ENCODE data around the gene MACROD2. TPM values are rescaled to one million over a fixed set of nuclear protein-coding genes. Genes with fewer than 3 reads are reported as not detected.

Gene MACROD2
- polyA plus RNA-seq, 1 donor from 2014 or later = 23.2 TPM

GRCh38 chr20:14431568-14431967, 436.3 kb downstream of the MACROD2 start:
- no peaks in the 10 kb centered on the region for H3K9me3 ChIP-seq (ENCODE audit: low read length)
- no peak overlapping the region for H3K27ac ChIP-seq (ENCODE audit: low read length)
- H3K27me3 ChIP-seq (ENCODE audit: insufficient read depth, low read depth, low read length) = no peaks in the 10 kb centered on the region
- no peaks in the 10 kb centered on the region for H3K79me2 ChIP-seq (replicated peaks; ENCODE audit: insufficient read depth, low read length)
- no peak overlapping the region for H3K4me2 ChIP-seq (ENCODE audit: low read length)
- no peaks in the 10 kb centered on the region for H4K20me1 ChIP-seq (ENCODE audit: insufficient read depth)
- TF ChIP-seq POLR2AphosphoS5 (IDR thresholded peaks at IDR 0.05) = no peak
- no peak overlapping the region for H3K4me3 ChIP-seq (ENCODE audit: low read length)
- H3K36me3 ChIP-seq (ENCODE audit: insufficient read depth, low read length) = no peaks in the 10 kb centered on the region
- no peaks in the 10 kb centered on the region for H3K9me2 ChIP-seq (ENCODE audit: insufficient read depth, low read length)
- H3F3A ChIP-seq (ENCODE audit: insufficient read depth, low read length, poor library complexity, severe bottlenecking) = no peaks in the 10 kb centered on the region
- H2AFZ ChIP-seq (ENCODE audit: low read depth, low read length) = no peak overlapping the region
- H3K9ac ChIP-seq (ENCODE audit: low read length) = no peak overlapping the region

DNA sequence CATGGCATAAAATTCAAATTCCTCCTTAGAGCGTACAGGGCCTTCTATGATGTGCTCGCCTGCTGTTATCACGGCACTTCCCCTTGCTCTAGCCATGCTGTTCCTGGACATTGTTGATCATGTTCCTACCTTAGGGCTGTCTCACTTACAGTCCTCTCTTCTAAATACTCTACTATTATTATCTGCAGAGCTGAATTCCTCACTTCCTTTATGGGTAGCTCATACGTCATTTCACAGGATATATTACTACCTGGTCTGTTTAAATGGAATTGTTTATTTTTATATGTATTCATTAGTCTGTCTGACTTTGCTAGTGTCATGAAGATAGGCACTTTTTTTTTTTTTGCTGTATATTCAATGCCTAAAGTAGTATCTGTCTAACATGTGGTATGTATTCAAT, 436.8 kb downstream of the MACROD2 start:
- Histone ChIP-seq H2AFZ (ENCODE audit: low read depth, low read length) (no peak overlapping the region), H4K20me1 (ENCODE audit: insufficient read depth) (no peaks in the 10 kb centered on the region), H3K79me2 (replicated peaks; ENCODE audit: insufficient read depth, low read length) (no peaks in the 10 kb centered on the region), H3K27ac (ENCODE audit: low read length) (no peak overlapping the region), H3K9me3 (ENCODE audit: low read length) (no peaks in the 10 kb centered on the region), H3F3A (ENCODE audit: insufficient read depth, low read length, poor library complexity, severe bottlenecking) (no peaks in the 10 kb centered on the region), H3K36me3 (ENCODE audit: insufficient read depth, low read length) (no peaks in the 10 kb centered on the region), H3K9me2 (ENCODE audit: insufficient read depth, low read length) (no peaks in the 10 kb centered on the region), H3K9ac (ENCODE audit: low read length) (no peak overlapping the region), H3K4me3 (ENCODE audit: low read length) (no peak overlapping the region), H3K4me2 (ENCODE audit: low read length) (no peak overlapping the region), H3K27me3 (ENCODE audit: insufficient read depth, low read depth, low read length) (no peaks in the 10 kb centered on the region)
- no peak for TF ChIP-seq TAF1 (IDR thresholded peaks at IDR 0.05; ENCODE audit: low read depth)
- TF ChIP-seq, protein P1, sequence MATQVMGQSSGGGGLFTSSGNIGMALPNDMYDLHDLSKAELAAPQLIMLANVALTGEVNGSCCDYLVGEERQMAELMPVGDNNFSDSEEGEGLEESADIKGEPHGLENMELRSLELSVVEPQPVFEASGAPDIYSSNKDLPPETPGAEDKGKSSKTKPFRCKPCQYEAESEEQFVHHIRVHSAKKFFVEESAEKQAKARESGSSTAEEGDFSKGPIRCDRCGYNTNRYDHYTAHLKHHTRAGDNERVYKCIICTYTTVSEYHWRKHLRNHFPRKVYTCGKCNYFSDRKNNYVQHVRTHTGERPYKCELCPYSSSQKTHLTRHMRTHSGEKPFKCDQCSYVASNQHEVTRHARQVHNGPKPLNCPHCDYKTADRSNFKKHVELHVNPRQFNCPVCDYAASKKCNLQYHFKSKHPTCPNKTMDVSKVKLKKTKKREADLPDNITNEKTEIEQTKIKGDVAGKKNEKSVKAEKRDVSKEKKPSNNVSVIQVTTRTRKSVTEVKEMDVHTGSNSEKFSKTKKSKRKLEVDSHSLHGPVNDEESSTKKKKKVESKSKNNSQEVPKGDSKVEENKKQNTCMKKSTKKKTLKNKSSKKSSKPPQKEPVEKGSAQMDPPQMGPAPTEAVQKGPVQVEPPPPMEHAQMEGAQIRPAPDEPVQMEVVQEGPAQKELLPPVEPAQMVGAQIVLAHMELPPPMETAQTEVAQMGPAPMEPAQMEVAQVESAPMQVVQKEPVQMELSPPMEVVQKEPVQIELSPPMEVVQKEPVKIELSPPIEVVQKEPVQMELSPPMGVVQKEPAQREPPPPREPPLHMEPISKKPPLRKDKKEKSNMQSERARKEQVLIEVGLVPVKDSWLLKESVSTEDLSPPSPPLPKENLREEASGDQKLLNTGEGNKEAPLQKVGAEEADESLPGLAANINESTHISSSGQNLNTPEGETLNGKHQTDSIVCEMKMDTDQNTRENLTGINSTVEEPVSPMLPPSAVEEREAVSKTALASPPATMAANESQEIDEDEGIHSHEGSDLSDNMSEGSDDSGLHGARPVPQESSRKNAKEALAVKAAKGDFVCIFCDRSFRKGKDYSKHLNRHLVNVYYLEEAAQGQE (IDR thresholded peaks at IDR 0.05; ENCODE audit: borderline replicate concordance) = no peak
- TF ChIP-seq SMC3 (conservative IDR thresholded peaks at IDR 0.05; ENCODE audit: poor library complexity) = no peak
- no peak for TF ChIP-seq MXI1 (conservative IDR thresholded peaks at IDR 0.05; ENCODE audit: poor library complexity, severe bottlenecking)
- no peak for TF ChIP-seq RAD21 (conservative IDR thresholded peaks at IDR 0.05)
- no peak for TF ChIP-seq POLR2AphosphoS5 (IDR thresholded peaks at IDR 0.05)

- Histone ChIP-seq H3K9ac (ENCODE audit: low read length) (no peak overlapping the region), H3K79me2 (replicated peaks; ENCODE audit: insufficient read depth, low read length) (no peaks in the 10 kb centered on the region), H3K9me3 (ENCODE audit: low read length) (no peaks in the 10 kb centered on the region), H3K4me3 (ENCODE audit: low read length) (no peak overlapping the region), H3F3A (ENCODE audit: insufficient read depth, low read length, poor library complexity, severe bottlenecking) (no peaks in the 10 kb centered on the region), H3K27ac (ENCODE audit: low read length) (no peak overlapping the region), H3K9me2 (ENCODE audit: insufficient read depth, low read length) (no peaks in the 10 kb centered on the region), H3K27me3 (ENCODE audit: insufficient read depth, low read depth, low read length) (no peaks in the 10 kb centered on the region), H3K36me3 (ENCODE audit: insufficient read depth, low read length) (no peaks in the 10 kb centered on the region), H3K4me2 (ENCODE audit: low read length) (no peak overlapping the region), H2AFZ (ENCODE audit: low read depth, low read length) (no peak overlapping the region), H4K20me1 (ENCODE audit: insufficient read depth) (no peaks in the 10 kb centered on the region)
- TF ChIP-seq MXI1 (conservative IDR thresholded peaks at IDR 0.05; ENCODE audit: poor library complexity, severe bottlenecking) (no peak), TAF1 (IDR thresholded peaks at IDR 0.05; ENCODE audit: low read depth) (no peak), CTCF (IDR thresholded peaks at IDR 0.05; ENCODE audit: poor library complexity, severe bottlenecking) (no peak), EZH2 (IDR thresholded peaks at IDR 0.05; ENCODE audit: borderline replicate concordance, insufficient read depth, low read length, poor library complexity, severe bottlenecking) (no peak), POLR2AphosphoS5 (IDR thresholded peaks at IDR 0.05) (no peak), EP300 (conservative IDR thresholded peaks at IDR 0.05; ENCODE audit: poor library complexity, severe bottlenecking) (no peak), RAD21 (conservative IDR thresholded peaks at IDR 0.05) (no peak), SMC3 (conservative IDR thresholded peaks at IDR 0.05; ENCODE audit: poor library complexity) (no peak)
- TF ChIP-seq, protein P1 (IDR thresholded peaks at IDR 0.05; ENCODE audit: borderline replicate concordance) = no peak
Observed at GRCh38 chr20:14432597-14432996, 437.3 kb downstream of the MACROD2 start.
